SW480 (cell line): ENCODE data around the gene MYOCD.

Source experiments
- DNase-seq: peaks from one replicate; pipeline ENCODE4 v3.0.0-alpha.2; 2016; ENCODE audit warnings: low spot score

The MYOCD gene

DNA sequence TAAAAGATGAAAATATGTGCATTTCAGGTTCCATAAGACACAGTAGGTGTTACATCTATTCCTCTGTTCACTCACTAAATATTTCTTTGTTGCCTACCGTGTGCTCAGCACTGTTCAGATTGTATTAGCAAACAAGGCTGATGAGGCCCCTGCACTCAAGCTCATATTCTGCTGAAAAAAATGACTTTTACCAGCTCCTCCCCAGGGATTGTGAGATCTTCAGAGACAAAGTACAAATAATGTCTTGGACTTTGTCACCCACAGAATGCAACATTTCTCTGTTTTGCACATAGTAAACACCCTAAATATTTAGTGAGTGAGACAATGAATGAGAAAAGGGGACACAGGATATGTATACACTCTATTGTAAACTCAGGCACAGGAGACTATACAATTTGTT, 21.9 kb upstream of the MYOCD start:
- DNase-seq = no peak

DNA sequence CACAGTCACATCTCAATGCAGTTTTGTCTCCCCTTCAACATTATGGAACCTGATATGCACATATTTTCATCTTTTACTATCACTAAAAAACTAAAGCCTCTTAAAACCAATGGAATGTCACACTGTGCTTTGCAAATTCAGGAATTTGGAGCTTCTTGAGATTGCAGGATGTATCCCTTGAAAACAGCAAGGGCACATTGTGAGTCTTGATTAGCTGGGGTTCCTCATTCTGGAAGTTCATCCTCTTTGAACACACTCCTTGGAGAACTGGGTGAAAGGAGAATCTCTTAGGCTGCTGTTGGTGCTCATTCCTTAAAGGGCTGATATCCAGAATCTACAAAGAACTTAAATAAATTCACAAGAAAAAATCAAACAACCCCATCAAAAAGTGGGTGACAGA, 21.1 kb upstream of the MYOCD start:
- DNase-seq = no peak

DNA sequence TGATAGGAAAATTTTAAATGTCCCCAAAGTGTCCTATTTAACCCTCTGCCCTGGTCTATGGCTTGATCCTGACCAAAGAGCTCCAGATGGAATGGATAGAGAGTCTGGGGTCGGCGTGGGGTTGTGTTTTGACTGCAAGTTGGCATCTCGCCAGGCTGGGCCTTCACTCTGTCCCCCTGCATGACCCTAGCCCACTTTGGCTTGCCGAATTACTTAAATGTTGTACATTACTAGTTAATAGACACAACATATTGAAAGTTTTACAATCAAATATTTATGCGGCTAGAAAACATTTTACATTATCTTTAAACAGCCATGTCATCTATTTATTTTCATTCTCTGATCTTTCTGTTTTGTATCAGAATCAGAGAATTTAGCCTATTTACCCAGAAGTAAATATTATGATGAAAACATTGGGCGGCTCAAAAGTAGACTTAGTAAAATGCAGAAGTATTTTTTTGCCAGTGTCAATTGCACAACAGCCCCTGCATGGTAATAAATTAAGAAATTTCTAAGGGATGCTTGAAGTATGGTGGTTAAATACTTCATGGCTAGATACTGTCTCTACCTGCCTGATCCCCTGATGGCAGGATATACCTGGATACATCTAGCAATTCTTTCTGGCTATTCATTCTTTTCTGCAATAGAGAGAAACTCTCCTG, 18.8 kb upstream of the MYOCD start:
- no peak for DNase-seq

DNA sequence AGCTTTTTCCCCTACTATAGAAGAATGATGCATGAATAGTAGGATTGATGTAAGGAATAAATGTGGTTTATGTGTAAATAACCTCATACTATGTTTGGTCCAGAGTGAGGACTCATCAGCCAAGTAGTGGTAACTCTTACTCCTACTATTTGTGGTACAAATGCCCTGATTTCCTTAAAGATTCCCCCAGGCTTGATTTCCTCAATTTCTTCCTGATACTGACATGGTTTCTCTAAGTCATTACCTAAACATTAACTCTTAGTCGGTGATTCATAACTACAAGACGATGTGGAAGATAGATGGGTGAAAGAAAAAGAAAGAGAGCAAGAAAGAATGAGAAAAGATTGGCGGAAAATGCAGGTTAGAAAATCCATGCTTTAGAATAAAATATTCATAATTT, 17.2 kb upstream of the MYOCD start:
- DNase-seq = no peak

DNA sequence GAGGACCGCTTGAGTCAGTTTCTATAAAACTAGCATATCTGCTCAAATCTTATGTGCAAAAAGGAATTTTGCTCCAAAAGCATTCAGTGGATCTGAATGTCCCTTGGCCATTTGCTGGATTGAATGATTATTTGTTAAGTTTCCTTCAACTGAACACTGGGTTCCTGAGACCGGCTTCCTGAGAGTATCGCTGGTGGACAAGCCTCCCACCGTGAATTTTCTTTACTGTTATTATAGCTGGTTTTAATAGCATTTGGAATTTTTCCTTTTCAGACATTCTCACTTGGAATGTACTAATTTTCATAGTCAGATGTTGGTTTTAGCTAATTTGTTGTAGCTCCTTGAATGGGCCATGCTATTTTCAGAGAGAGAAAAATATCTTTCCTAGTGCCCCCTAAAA, 9.8 kb upstream of the MYOCD start:
- DNase-seq = no peak

DNA sequence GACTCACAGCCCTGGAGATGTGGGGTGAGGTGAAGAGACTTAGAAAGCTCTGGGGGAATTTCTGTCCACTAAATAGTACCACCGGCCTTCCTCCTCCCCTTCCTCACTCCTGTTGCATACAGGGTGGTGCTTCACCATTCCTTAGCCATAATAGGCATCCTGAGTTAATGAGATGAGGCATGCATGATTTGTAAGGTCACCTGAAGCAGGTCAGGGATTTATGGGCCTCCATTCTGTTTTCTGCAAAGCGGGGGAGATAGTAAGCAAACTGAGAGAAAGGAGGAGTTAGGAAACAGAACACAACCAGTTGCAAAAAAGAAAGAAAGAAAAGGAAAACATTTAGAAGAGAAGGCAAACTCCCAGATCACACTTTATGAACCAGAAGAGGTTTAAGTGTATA, 9.3 kb upstream of the MYOCD start:
- DNase-seq = no peak

DNA sequence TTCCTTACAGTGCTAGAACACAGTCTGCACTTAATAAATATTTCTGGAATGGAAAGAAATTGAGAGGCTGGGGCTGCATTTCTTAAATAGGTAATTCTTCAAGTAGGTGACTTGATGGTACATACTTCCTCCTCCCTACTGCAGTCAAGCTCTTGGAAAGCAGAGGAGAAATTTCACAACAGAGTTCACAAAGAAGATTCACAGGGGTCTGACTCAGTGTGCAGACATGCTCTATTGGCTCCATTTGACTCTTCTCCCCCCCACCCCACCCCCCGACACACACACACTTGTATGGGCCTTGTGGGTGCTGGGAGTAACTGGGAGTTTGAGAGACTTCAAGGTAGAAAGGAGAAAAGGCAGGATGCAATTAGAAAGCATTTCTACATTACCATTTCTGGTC, 6.2 kb upstream of the MYOCD start:
- DNase-seq = no peak

DNA sequence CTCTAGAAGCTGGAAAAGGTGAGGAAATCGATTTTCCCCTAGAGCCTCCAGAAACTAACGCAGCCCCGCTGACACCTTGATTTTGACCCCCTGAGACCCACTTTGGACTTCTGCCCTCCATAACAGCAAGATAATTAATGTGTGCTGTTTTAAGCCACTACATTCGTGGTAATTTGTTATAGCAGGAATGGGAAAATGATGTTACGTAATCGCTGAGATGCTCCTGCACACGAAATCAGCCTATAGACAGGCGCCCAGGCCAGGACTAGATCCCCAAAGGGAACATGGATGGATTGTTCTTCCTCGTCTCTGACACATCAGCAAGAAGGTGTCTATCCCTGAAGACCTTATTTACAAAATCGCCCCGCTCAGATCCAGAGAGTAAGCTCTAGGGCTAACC, 1.4 kb upstream of the MYOCD start:
- no peak for DNase-seq

DNA sequence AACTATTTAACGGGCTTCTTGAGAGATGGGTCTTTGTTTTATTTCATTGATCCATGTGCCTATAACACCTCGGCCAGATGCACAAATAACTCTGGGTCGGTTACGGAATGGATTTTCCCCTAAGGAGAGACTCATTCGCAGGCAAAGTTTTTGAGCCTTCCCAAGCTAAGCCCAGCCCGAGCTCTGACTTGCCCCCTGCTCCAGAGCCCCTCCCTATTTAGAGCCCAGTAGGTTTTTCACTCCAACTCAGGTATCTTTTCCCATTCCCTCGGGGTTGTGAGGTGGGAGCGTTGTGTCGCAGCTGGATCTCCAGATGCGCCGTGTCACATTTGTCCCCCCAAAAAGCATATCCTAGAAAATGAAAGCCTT, 812 bp upstream of the MYOCD start:
- no peak for DNase-seq

DNA sequence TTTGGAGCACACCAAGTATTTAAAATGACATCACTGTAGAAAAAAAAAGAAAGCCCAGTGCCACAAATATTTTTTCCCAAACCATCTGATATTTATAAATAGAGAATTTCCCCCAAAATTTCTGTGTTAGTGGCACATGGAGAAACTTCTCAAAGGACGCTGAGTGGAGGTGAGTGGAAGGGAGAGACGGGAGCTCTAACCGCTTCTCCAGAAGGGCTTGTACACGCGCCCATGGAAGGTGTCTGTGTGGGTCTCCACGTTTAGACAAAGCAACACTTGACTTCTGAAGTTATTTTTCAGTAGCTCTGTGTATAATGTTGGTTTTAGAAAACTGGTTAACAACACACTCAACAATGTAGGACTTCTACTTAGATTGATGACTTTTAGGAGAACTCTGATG, 1.0 kb downstream of the MYOCD start:
- no peak for DNase-seq

DNA sequence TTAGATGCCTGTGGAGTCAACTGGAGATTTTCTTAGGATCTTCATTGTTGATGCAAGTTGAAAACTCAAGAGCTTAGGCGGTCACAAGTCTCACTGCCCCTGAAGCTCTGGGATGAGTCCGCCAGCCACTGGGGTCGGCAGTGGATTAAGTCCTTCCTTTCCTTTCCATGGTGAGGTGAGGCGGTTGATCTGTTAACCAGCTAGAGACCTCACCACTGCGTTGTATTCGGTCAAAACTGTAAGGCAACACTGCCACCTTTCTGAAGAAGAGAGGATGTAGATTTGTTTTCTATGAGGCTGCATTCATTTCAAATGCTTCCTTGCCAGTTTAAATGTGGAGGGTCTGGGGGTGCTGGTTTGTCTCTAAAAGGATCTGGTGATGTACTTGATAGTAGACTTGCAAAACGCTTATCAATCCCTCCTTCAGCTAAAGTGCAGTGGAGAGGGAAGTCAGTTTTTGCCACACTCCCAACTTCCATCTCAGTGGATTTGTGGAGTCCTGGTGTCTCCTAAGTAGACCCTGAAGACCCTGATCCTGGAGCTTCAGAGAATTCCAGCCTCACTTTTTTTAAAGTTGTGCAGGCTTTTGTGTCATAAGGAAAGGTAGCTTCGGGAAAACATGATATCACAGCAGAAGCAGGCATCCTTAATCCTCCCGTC, 1.7 kb downstream of the MYOCD start:
- peak; percentile 54 for DNase-seq

DNA sequence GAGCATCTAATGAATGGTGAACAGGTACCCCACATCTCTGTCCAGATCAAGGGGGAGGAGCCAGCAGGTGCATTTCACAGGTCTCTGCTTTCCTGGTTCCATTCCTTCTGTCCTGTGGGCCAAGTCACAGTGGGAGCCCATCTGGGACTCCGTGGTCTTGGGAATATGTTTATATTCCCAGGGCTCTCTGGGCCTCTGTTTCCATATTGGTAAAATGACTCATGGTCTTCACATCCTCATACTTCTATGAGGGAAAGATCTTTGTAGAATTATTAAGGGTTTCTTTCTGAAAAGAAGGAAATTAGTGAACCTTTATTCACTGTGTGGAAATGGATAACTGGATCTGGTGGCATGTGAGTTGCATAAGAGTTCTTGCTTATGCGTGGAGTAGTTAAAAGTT, 6.2 kb downstream of the MYOCD start:
- no peak for DNase-seq

DNA sequence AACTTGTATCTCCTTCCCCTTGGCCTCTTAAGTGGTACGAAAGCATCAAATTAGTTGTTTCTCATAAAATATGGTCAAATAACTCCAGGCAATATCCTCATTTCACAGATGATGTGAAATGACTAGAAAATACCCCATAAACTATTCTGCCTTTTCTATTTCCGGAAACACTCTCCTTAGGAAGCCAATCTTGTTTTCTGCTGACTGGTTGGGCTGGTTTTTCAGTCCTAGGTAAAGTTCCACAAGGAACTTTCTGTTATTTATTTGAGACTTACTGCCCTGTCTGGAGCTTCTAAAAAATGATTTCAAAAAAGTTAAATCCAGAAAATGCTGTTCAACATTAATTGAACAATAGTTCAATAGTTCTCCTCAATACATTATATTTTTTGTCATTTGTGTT, 7.3 kb downstream of the MYOCD start:
- DNase-seq = no peak

DNA sequence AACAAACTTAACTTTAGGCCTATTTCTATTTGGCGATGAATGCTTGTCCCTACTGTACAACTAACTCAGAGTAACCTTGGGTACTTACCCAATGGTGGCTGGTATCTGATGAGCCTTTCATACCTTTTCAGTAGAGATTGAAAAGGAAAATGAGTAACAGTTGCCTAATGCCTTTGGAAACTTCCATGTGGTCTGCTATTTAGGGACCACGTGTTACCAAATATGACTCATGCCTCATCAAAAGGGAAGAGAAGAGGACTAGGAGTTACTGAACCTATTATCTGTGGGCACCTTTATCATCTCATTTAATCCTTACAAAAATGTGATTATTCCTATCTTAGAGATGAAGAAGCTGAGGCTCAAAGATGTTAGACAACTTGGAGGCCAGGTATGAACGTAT, 8.1 kb downstream of the MYOCD start:
- DNase-seq = peak; percentile 23

DNA sequence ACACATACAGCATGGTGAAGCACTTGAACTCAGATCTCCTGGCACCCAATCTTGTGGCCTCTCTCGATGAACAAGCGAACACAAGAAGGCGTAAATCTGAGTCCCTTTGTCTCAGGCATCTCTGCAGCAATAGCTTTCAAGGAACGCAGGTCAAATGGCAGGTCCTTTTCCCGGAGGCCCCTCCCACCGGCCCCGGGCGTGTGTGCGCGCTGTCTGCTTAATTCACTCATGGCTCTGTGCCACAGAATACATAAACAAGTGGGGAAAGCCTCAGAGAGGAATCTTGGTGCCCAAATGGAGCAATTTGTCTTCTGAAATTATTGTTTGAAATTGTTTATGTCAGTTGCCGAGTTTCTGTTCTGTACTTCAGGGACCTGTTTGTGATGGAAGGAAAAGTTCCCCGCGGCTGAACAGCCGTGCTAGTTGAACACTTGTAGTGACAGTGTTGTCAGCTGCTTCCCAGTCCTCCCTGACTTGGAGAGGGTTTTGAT, 14.8 kb downstream of the MYOCD start:
- no peak for DNase-seq

DNA sequence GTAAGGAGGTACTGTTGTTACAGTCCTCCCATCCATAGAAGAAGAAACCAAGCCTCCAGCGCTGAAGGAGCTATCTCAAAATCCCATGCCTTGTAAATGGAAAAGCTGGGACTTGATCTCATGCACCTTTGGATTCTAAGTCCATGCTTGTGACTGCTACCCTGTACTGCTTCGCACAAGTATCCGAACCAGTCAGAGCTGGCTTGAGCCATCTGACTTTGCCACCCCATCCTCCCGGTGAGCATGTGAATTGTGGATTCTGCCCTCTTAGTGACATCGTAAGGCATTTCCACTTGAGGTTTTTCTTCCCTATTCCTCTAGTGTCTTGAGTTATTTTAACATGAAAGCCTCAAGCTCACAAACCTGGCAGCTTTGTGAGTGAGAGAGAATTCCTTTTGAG, 15.3 kb downstream of the MYOCD start:
- no peak for DNase-seq

DNA sequence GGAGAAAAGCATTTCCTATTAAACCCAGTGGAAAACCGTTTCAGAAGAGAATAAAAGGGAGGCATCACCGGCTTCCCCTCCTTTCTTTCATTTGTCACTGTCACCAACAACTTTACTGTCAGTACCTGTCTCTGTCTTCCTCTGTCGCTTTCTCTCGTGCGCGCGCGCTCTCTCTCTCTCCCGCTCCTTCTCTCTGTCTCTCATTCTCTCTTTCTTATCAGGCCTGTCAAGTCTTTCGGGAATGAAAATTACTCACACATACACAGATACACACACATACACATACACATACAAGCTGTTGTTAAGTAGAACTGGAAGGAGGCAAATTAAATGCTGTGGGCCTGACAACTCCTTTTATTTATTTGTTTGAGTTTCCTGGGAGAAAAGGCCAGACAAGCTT, 17.6 kb downstream of the MYOCD start:
- no peak for DNase-seq

DNA sequence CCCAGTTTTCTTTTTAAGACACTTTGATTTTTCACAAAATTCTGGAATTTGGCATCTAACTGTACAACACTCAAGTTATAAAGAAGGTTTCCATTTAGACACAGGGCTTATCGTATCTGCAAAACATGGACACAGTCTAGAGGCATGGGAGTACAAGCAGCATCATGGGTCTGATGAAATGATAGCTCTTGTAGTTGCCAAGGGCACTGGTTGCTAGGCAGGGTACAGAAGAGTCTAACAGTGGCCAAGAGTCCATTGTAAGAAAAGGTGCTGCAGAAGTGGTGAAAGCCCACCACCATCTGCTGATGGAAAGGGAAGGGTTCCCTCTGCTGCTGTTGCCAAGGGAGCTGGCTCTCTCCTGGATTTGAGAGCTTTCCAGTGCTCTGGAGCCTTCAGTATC, 20.8 kb downstream of the MYOCD start:
- DNase-seq = no peak

DNA sequence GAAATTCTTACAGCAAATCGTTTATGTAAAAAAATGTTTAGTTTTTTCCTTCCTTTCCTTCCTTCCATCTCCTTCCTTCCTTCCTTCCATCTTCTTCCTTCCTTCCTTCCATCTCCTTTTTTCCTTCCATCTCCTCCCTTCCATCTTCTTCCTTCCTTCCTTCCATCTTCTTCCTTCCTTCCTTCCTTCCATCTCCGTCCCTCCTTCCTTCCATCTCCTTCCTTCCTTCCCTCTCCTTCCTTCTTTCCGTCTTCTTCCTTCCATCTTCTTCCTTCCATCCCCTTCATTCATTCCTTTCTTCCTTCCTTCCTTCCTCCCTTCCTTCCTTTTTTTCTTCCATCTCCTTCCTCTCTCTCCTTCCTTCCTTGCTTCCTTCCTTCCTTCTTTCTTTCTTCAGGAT, 22.7 kb downstream of the MYOCD start:
- DNase-seq = no peak

DNA sequence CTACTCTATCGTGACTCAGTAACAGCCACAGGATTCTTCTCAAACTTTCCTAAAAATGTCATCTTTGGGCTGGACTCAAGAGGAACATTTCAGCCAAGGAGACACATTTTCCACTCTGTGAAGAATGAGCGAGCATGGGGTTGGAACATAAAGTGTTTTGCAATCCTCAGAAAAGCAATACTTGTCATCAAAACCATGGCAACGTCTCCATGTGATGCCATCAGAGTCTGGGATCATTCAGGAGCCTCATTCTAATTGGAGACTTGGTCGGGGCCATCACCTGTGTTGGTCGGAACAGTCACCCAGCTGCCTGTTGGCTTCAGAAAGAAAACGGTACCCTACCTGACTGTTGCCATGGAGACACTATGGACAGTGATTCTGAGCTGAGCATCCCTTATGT, 25.5 kb downstream of the MYOCD start:
- DNase-seq = no peak

DNA sequence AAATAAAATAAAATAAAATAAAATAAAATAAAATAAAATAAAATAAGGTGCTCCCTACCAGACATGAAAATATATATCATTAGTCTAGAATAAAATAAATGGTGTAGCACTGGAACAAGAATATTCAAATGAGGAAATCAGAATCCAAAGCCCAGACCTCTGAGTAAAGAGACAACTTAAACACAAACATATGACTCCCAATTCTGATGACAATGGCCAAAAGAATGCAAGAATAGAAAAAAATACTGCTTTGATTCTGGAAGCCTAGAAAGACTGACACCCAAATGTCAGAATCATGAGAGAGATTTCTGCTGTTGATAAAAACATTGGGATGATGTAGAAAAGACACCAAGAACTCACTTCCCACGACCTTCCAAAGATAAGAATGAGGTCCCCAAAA, 27.9 kb downstream of the MYOCD start:
- DNase-seq = no peak

DNA sequence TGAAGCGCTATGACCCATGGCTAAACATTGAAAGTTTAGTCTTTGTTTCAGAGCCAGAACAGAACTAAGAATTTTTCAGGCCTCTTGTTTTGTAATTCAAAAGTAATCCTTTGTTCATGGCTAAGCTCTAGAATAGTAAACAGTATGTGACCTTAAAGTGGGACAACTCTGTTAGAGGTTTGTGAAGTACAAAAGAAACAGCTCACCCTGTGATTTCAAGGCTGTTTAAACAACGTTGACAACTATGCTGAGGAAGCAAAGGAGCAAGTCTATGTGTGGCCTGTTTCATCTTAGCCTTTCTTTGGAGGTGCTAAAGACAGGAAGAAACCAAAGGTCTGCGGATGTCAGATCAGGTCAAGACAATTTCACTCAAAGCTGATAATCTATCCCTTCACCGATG, 40.4 kb downstream of the MYOCD start:
- no peak for DNase-seq

DNA sequence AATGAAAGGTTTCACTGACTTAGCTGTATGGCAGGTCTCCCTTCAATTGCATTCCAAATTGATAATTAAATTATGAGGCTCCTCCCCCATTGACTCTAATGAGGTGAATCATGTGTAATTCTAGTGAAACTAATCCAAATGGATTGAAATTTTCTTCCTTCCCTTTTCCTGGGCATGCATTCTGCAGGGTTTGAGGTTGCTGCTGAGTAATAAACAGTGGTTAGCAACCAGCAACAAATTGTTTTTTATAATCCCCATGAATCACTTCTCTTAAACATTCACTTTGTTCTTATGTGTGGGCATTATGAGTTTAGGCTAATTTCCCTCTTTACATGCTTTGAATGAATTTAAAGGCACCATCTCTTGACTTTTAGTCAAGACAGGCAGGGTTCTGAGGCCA, 43.4 kb downstream of the MYOCD start:
- DNase-seq = no peak

DNA sequence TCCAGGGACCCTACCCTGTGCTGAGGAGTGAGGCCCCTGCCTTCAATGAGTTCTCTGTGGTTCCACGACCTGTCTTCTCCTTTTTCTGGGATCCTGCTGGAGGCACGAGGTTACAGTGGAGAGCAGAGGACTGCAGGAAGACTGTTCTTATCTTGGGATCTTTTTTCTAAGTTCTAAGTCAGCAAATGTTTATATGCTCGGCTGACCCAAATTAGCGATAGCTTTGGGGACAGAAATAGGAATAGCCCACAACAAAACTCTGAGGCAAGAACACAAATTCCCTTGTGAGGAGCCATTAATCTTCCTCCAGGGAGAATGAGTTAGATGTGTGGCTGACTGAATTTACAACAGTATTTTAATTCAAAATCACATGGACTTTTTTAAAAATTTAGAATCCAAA, 46.7 kb downstream of the MYOCD start:
- DNase-seq = no peak
